ENCODE measurements around the gene UBE2J1.
"Not testable (repeated sequence)": the region's sequence is repeated elsewhere in the genome, so short reads cannot be mapped to it uniquely, and the experiment has no call there.

UBE2J1 gene, protein sequence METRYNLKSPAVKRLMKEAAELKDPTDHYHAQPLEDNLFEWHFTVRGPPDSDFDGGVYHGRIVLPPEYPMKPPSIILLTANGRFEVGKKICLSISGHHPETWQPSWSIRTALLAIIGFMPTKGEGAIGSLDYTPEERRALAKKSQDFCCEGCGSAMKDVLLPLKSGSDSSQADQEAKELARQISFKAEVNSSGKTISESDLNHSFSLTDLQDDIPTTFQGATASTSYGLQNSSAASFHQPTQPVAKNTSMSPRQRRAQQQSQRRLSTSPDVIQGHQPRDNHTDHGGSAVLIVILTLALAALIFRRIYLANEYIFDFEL

DNA sequence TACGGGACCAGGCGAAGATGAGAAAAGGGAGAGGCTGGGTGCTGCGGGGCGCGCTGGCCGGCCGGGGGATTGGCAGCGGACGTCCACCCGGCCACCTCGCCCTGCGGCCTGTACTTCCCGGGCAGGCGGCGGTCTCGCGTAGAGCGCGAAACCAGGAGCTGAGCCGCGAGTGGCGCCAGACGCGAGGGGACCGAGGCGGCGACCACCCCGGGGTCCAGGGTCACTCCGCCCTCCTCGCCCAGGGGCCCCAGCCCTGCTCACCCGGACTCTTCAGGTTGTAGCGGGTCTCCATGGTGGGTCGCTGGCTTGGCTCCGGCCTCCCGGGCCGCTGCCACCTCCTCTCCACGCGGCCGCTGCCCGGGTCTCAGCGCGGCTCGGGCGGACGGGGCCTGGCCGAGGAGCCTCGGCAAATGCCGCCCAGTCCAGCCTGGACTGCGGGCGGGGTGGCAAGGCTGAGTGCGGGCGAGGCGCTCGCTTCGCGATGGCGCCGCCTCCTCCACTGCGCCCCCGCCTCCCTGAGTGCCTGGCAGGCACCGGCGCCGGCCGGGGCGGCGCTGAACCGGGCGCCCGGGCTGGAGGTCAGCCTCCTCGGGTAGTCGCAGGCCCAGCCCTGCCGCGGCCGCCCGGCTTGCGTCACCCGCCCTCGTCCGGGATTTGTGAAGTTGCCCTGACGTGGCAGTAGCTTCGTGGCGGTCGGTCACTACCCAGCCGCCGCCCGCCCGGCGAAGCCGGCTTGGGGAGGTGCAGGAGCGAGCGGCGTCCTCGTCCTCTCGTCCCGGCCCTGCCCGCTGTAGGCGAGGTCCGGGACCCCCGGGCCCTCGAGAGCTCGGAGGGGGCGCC is at the start of gene UBE2J1:
UBE2J1 (minus strand) TSS at position 445 of the 840 bp plus-strand sequence; CDS start at position 292, 153 bp downstream.
- H3K4me1 Mint-ChIP-seq (ENCODE audit: low read depth): peaks cover 80% of the 10 kb centered on the region
- H3K36me3 Mint-ChIP-seq (ENCODE audit: low read depth): peaks cover 5% of the 10 kb centered on the region
- DNase-seq: peak; percentile 85
- peak within 1 kb of the TSS; percentile 91 for H3K4me3 Mint-ChIP-seq
- H3K9me3 Mint-ChIP-seq: no peaks in the 10 kb centered on the region
- H3K27me3 Mint-ChIP-seq: no peaks in the 10 kb centered on the region
- H3K27ac Mint-ChIP-seq: peak within 1 kb of the TSS; percentile 93

DNA sequence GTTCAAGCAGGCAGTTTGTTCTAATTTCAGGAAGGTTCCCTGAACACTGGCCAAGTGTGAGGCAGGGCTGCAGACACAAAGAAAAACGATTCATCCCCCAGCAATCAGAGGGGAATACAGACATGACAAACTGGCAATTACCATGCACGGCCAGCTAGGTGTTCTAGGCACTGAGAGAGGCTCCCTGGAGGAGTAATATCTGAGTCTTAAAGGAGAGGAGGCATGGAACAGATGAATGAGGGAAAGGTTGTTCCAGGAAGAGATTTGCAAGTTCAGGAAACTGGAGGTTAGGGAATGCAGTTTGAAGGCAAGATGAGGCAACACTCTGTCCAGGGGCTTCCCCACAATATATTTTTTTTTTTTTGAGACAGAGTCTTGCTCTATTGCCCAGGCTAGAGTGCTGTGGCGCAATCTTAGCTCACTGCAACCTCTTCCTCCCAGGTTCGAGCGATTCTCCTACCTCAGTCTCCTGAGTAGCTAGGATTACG is 48.4 kb upstream of the UBE2J1 start:
- no peak overlapping the region for H3K4me3 Mint-ChIP-seq
- no peaks in the 10 kb centered on the region for H3K4me1 Mint-ChIP-seq (ENCODE audit: low read depth)
- H3K36me3 Mint-ChIP-seq (ENCODE audit: low read depth): no peaks in the 10 kb centered on the region
- H3K27me3 Mint-ChIP-seq: no peaks in the 10 kb centered on the region
- no peak overlapping the region for H3K27ac Mint-ChIP-seq
- H3K9me3 Mint-ChIP-seq: no peaks in the 10 kb centered on the region
- no peak for DNase-seq

DNA sequence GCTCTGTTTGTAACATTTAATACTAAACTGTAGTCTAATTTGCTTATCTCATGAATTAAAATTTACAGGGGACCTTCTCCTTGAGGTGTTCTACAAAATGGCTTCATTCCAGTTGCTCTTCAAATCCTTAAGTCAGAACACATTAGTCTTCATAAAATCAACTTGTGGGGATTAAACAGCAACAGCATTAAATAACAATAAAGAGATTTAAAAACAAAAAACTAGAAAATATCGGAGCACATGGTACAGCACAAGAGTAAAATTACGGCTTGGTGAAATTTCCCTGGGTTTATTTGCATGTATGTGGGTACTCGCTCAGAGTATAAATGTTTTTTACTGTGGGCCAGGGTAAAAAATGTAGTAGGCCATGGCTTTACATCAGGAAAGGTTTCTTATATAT is 47.5 kb upstream of the UBE2J1 start:
- no peaks in the 10 kb centered on the region for H3K4me1 Mint-ChIP-seq (ENCODE audit: low read depth)
- no peaks in the 10 kb centered on the region for H3K9me3 Mint-ChIP-seq
- no peak overlapping the region for H3K4me3 Mint-ChIP-seq
- H3K36me3 Mint-ChIP-seq (ENCODE audit: low read depth): no peaks in the 10 kb centered on the region
- no peaks in the 10 kb centered on the region for H3K27me3 Mint-ChIP-seq
- H3K27ac Mint-ChIP-seq: no peak overlapping the region
- no peak for DNase-seq

DNA sequence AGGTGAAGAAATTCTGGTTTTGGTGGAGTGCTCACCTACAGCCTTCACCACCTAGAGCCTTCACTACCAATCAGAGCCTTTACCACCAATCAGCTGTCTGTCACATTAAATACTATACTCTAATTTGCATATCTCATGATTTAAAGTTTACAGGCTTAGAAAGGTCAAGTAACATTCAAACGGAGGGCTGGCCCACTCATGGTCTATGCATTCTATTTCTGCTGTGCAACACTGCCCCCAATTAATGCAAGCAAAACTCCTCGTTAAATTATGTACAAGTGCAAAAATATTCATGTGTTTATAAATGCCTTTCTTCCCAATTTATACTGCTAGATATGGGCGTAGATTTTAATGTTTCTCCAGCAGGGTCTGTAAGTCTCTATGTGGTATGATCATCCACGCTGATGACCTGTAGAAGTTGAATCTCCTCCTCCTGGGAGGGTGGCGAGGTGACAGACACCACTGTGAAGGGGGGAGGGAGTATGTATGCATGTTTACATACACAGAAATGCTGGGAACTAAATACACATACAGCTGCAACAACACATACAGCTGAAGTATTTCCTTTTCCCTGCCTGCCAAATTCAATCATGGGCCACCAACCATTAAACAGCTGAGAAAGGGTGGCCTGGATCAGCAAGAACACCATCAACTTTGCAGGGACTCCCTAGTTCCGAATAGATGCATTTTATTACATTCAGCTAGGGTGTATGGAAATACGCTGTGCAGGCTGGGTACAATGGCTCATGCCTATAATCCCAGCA is 46.4 kb upstream of the UBE2J1 start:
- Mint-ChIP-seq H3K27ac (no peak overlapping the region), H3K27me3 (no peaks in the 10 kb centered on the region), H3K4me1 (ENCODE audit: low read depth) (no peaks in the 10 kb centered on the region), H3K36me3 (ENCODE audit: low read depth) (no peaks in the 10 kb centered on the region), H3K4me3 (no peak overlapping the region), H3K9me3 (no peaks in the 10 kb centered on the region)
- no peak for DNase-seq

DNA sequence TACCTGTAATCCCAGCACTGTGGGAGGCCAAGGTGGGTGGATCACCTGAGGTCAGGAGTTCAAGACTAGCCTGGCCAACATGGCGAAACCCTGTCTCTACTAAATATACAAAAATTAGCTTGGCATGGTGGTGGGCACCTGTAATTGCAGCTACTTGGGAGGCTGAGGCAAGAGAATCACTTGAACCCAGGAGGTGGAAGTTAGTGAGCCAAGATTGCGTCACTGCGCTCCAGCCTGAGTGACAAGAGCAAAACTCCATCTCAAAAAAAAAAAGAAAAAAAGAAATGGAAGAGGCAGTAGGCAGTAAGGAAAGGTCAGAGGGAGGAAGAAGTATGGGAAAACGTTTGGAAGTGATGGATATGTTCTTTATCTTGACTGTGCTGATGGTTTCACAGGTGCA is 45.4 kb upstream of the UBE2J1 start:
- H3K36me3 Mint-ChIP-seq (ENCODE audit: low read depth); H3K4me3 Mint-ChIP-seq; DNase-seq; H3K9me3 Mint-ChIP-seq; H3K27me3 Mint-ChIP-seq; H3K27ac Mint-ChIP-seq; H3K4me1 Mint-ChIP-seq (ENCODE audit: low read depth): not testable (repeated sequence)

DNA sequence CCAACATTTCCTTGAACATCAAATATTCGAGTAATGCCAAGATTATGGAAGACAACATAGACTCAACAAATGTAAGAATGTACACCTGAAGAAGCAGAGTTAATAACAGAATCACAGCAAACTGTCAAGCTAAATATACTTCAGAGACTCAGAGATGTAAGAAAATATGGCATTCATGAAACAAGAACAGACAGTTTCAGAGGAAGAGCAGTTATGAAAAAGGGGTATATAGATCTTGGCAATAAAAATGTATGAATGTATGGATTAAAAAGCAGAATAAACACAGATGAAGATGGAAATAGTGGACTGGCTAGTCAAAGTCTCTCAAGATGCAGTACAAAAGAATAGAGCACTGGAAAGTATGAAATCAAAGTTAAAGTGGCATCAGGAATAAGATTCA is 41.1 kb upstream of the UBE2J1 start:
- H3K36me3 Mint-ChIP-seq (ENCODE audit: low read depth): no peaks in the 10 kb centered on the region
- peaks cover 5% of the 10 kb centered on the region for H3K9me3 Mint-ChIP-seq
- H3K27me3 Mint-ChIP-seq: no peaks in the 10 kb centered on the region
- H3K4me3 Mint-ChIP-seq: no peak overlapping the region
- no peaks in the 10 kb centered on the region for H3K4me1 Mint-ChIP-seq (ENCODE audit: low read depth)
- no peak overlapping the region for H3K27ac Mint-ChIP-seq
- no peak for DNase-seq

DNA sequence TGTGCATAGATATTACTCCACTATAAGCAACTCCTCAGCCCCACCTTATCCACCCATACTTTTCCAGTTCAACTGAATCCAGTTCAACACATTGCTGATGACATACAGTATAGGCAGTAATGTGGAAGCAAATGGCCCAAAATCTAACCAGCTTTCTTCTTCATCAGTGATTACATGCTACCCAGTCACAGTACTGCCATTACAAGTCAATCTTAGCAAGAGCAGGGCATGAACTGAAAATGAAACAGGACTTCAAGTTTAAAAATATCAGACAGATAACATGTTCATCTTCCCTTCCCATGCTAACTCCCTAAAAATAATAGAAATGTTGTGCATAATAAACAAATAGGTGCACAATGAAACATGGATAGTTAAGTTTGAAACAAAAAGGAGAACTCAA is 40.3 kb upstream of the UBE2J1 start:
- Mint-ChIP-seq H3K4me1 (ENCODE audit: low read depth) (no peaks in the 10 kb centered on the region), H3K27ac (no peak overlapping the region), H3K36me3 (ENCODE audit: low read depth) (no peaks in the 10 kb centered on the region), H3K27me3 (no peaks in the 10 kb centered on the region), H3K4me3 (no peak overlapping the region), H3K9me3 (peaks cover 5% of the 10 kb centered on the region)
- no peak for DNase-seq

DNA sequence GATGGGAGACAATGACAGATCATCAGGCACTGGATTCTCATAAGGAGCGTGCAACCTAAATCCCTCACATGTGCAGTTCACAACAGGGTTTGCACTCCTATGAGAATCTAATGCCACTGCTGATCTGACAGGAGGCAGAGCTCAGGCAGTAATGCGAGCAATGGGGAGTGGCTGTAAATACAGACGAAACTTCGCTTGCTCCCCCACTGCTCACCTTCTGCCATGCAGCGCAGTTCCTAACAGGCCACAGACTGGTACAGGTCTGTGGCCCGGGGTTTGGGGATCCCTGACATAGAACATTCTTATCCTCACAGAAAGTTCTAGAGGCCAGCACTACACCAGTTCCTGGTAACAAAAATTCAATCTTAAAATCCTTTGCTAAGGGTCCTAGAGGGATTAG is 36.3 kb upstream of the UBE2J1 start:
- Mint-ChIP-seq H3K27ac (no peak overlapping the region), H3K27me3 (no peaks in the 10 kb centered on the region), H3K9me3 (peaks cover 5% of the 10 kb centered on the region), H3K4me1 (ENCODE audit: low read depth) (peaks cover 11% of the 10 kb centered on the region), H3K4me3 (no peak overlapping the region), H3K36me3 (ENCODE audit: low read depth) (no peaks in the 10 kb centered on the region)
- DNase-seq: no peak

DNA sequence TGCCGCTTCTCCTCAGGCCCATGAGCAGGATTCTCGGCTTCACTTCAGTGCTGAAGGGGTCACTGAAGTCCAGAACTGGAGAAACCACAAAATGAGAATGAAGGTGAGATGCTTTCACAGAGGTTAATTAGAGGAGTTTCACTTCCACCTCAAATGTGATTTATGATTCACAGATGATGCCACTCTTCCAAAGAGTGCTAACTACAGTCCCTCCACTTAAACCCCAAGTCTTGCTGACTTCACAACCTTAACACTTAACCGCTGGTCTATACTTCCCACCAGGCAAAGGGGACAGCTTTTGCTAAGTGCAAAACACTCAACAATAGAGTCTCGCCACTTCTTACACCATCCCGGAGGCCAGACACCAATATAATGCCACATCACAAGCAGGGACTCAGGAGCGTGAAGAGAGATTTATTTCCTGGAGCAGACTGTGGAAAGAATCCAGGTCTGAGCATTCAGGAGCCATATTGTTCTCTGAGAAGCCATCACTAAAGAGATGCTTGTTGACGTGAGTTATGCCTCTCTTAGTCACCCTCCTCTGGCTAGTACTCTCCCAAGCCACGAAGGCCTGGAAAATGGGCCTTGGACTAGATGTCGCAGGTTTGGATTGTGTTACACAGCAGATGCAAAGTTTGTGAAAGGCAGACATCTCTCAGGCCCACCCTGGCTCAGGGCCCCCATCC is 35.1 kb upstream of the UBE2J1 start:
- H3K4me1 Mint-ChIP-seq (ENCODE audit: low read depth): peaks cover 11% of the 10 kb centered on the region
- H3K36me3 Mint-ChIP-seq (ENCODE audit: low read depth): no peaks in the 10 kb centered on the region
- no peaks in the 10 kb centered on the region for H3K9me3 Mint-ChIP-seq
- no peak for DNase-seq
- no peak overlapping the region for H3K4me3 Mint-ChIP-seq
- H3K27ac Mint-ChIP-seq: no peak overlapping the region
- H3K27me3 Mint-ChIP-seq: no peaks in the 10 kb centered on the region

DNA sequence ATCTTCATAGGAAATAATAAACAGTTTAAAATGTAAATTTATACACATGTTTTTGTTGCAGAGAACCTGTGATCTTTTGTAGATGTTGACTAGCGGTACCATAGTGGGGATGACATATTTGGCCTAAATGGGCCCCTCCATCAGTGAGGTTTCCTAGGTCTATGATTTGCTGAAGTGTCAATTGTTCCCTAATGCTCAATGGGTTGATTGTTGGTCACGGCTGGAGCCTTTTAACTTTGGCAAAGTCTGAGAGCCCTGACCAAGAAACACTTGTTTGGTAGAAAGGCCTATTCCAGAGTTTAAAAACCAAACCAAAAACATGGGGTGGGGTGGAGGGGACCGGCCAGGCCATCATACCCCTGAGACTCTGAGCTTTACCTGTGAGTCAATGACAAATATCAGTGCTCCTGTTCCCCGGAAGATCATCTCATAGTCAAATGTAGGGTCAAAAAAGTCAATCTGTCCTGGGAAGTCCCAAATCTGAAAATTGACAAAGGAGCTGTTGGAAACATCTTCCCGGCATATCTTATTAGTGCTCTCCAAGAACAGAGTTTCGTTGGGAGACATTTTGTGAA is 34.5 kb upstream of the UBE2J1 start:
- Mint-ChIP-seq H3K27ac (no peak overlapping the region), H3K4me3 (no peak overlapping the region), H3K27me3 (no peaks in the 10 kb centered on the region), H3K9me3 (no peaks in the 10 kb centered on the region), H3K4me1 (ENCODE audit: low read depth) (peaks cover 11% of the 10 kb centered on the region), H3K36me3 (ENCODE audit: low read depth) (no peaks in the 10 kb centered on the region)
- DNase-seq: no peak

DNA sequence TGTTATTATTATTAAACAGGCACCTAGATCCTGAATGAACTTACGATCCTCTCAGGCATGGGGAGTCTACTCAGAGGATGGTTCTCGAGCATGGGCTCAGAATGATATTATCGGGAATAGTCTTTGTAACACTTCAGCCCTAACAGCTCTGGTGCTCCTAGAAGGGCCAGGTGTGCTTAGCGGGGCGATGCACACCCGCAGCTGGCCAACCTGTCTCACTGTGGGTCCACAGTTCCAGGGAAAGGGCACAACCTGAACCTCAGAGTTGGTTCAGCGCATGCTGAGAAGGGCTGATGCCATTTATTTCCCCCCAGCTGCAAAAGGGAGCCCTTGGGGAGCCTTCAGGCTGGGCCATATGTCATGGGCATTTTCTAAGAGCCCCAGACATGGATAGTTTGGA is 33.3 kb upstream of the UBE2J1 start:
- Mint-ChIP-seq H3K4me3 (no peak overlapping the region), H3K9me3 (no peaks in the 10 kb centered on the region), H3K4me1 (ENCODE audit: low read depth) (peaks cover 11% of the 10 kb centered on the region), H3K27me3 (no peaks in the 10 kb centered on the region), H3K36me3 (ENCODE audit: low read depth) (no peaks in the 10 kb centered on the region), H3K27ac (no peak overlapping the region)
- no peak for DNase-seq

DNA sequence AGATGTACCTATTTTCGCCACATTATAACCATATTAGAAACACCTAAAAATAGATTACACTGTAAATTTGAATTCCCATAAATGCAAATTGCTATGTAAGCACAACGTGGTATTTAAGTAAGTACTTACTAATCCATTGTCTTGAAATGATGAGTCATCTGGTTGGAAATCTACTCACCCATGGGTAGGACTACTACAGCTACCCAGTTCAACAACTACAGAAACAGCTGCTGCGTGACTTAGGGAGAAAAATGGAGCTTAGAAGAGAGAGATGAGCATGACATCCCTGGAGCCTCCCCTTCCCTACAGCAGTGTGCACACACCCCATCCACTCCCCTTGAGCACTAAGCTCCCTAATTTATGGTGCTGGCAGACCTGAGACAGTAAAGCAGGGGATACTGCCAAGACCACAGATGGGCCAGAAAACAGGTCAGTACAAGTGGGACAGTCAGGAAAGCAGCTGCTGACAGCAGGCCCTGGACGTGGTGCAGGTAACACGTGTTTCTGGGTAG is 32.7 kb upstream of the UBE2J1 start:
- Mint-ChIP-seq H3K9me3 (no peaks in the 10 kb centered on the region), H3K4me1 (ENCODE audit: low read depth) (peaks cover 11% of the 10 kb centered on the region), H3K36me3 (ENCODE audit: low read depth) (no peaks in the 10 kb centered on the region), H3K27me3 (no peaks in the 10 kb centered on the region), H3K4me3 (no peak overlapping the region), H3K27ac (no peak overlapping the region)
- DNase-seq: no peak

DNA sequence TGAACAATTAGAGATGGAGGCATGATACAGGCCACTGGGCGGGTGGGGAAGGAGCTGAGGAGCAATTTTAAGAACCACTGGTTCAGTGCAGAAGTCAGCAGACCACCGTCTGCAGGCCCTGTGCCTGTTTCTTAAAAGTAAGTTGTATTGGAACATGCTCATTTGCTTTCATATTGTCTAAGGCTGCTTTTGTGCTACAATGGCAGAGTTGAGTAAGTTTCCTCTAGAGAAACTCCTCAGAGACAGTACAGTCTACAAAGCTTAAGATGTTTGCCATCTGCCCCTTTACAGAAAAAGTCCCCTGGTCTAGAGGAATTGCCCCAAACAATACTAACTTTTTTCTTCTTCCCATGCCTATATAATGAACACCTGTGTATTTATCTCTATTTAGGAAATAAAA is 28.5 kb upstream of the UBE2J1 start:
- no peaks in the 10 kb centered on the region for H3K27me3 Mint-ChIP-seq
- no peaks in the 10 kb centered on the region for H3K36me3 Mint-ChIP-seq (ENCODE audit: low read depth)
- no peak for DNase-seq
- H3K9me3 Mint-ChIP-seq: no peaks in the 10 kb centered on the region
- H3K27ac Mint-ChIP-seq: no peak overlapping the region
- no peak overlapping the region for H3K4me3 Mint-ChIP-seq
- peaks cover 10% of the 10 kb centered on the region for H3K4me1 Mint-ChIP-seq (ENCODE audit: low read depth)

DNA sequence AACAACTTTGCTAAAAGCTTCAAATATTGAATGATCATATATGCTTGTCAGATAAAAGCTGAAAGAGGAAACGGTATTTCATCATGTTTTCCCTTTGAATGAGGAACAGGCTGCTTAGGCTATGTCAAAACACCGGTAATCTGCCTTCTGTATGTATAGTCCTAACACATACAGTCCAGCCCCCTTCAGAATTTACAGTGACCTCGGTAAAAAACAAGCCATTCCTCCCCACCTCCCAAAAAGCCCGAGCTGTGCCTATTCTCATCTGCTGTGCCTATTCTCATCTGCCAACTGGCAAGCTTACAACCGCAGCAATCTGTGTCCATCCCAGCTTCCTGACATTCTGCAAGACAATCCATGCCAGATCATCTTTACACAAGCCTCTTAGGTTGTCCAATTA is 26.8 kb upstream of the UBE2J1 start:
- no peak overlapping the region for H3K4me3 Mint-ChIP-seq
- H3K27ac Mint-ChIP-seq: no peak overlapping the region
- no peaks in the 10 kb centered on the region for H3K9me3 Mint-ChIP-seq
- H3K4me1 Mint-ChIP-seq (ENCODE audit: low read depth): peaks cover 14% of the 10 kb centered on the region
- DNase-seq: no peak
- no peaks in the 10 kb centered on the region for H3K27me3 Mint-ChIP-seq
- no peaks in the 10 kb centered on the region for H3K36me3 Mint-ChIP-seq (ENCODE audit: low read depth)
